Prostate gland (tissue), 2 donors: ENCODE measurements around the gene NOSIP. TPM values are rescaled to one million over a fixed set of nuclear protein-coding genes. Genes with fewer than 3 reads are reported as not detected.

Experiments
- DNase-seq: peaks from one replicate; pipeline ENCODE4 v3.0.0-alpha.2; 2019; ENCODE audit warnings: low spot score
- H3K27ac ChIP-seq, 2 donors: fragments of 200-600 bp; sonication (generic); 2 replicates each; pipeline ENCODE4 v1.5.1; 2017 to 2019
- H3K27me3 ChIP-seq: fragments of 200-600 bp; sonication (generic); replicated peaks from 2 replicates; pipeline ENCODE4 v1.5.1; 2019; ENCODE audit not compliant: insufficient read depth
- H3K36me3 ChIP-seq, 2 donors: fragments of 200-600 bp; sonication (generic); 1 replicate in 1 of 2; 2 replicates in 1 of 2; pipeline versions ENCODE4 v1.5.1 to v1.8.1; 2017 to 2019
- H3K4me1 ChIP-seq: fragments of 200-600 bp; sonication (generic); replicated peaks from 2 replicates; pipeline ENCODE4 v1.5.1; 2019
- H3K4me3 ChIP-seq, 2 donors: fragments of 200-600 bp; sonication (generic); 2 replicates each; pipeline ENCODE4 v1.5.1; 2017 to 2019
- H3K9me3 ChIP-seq: fragments of 200-600 bp; sonication (generic); 2 replicates; pipeline ENCODE4 v1.5.1; 2017
- CTCF ChIP-seq, 4 experiments: fragments of 200-600 bp in 2 of 4; fragments of 450-650 bp in 2 of 4; sonication (generic) in 2 of 4; IDR thresholded peaks; 1 replicate in 3 of 4; 2 replicates in 1 of 4; pipeline ENCODE4 v1.5.1; 2016 to 2019; ENCODE audit warnings: antibody characterized with exemption in 4 of 4, mild to moderate bottlenecking in 2 of 4, moderate library complexity in 2 of 4
- POLR2A ChIP-seq: fragments of 450-650 bp; IDR thresholded peaks from one replicate; pipeline ENCODE4 v1.6.1; 2016; ENCODE audit warnings: antibody characterized with exemption, mild to moderate bottlenecking
- POLR2AphosphoS5 ChIP-seq: sonication (generic); formaldehyde crosslinking; IDR thresholded peaks from one replicate; pipeline ENCODE4 v1.6.1; 2017; ENCODE audit warnings: antibody characterized with exemption
- WGBS: methylation state at CpG from one replicate; pipeline ENCODE4 v1.1.5; 2018; 5-methylcytosine and 5-hydroxymethylcytosine counted together
- intact Hi-C: fragments of 100-400 bp; cut with DNase I; formaldehyde crosslinking; loops from one replicate; pipeline ENCODE4 v1.14.2; 2022
- total RNA-seq, 2 donors: library from RNA; depleted of rRNA; stranded (reverse); fragments of >200 nt; gene quantifications; one replicate each; pipeline ENCODE4 v1.1.0, GENCODE V29; 2016

The NOSIP gene
- total RNA-seq, 2 donors from 2014 or later, result 62.9 to 91.7 TPM

- Histone ChIP-seq H3K4me1 (no peaks in the 10 kb centered on the region), H3K36me3 (no peaks in the 10 kb centered on the region), H3K9me3 (no peaks in the 10 kb centered on the region), H3K4me3 (no peak overlapping the region), H3K27me3 (no peaks in the 10 kb centered on the region), H3K27ac (no peak overlapping the region)
- intact Hi-C loops, result no loop called here
- WGBS, result 96% methylated on average over 13 of the region's 13 CpGs
- DNase-seq, result no peak
- TF ChIP-seq POLR2AphosphoS5 (no peak), CTCF (IDR thresholded peaks at IDR 0.05) (no peak), POLR2A (no peak)
Observed at GRCh38 chr19:49539192-49539952, 41.0 kb downstream of the NOSIP start.

GRCh38 chr19:49538643-49539042 is 41.7 kb downstream of the NOSIP start:
- 80% methylated on average over 5 of the region's 5 CpGs for WGBS
- Histone ChIP-seq H3K4me3 (no peak overlapping the region), H3K27ac (no peak overlapping the region), H3K4me1 (no peaks in the 10 kb centered on the region), H3K27me3 (no peaks in the 10 kb centered on the region), H3K9me3 (no peaks in the 10 kb centered on the region), H3K36me3 (no peaks in the 10 kb centered on the region)
- no peak for TF ChIP-seq POLR2AphosphoS5
- no peak for TF ChIP-seq POLR2A
- no peak for TF ChIP-seq CTCF (IDR thresholded peaks at IDR 0.05)
- DNase-seq, result no peak
- intact Hi-C loops, result no loop called here

- WGBS, result 89% methylated on average over 22 of the region's 22 CpGs
- Histone ChIP-seq H3K27ac (no peak overlapping the region), H3K27me3 (no peaks in the 10 kb centered on the region), H3K9me3 (no peaks in the 10 kb centered on the region), H3K4me3 (no peak overlapping the region), H3K36me3 (no peaks in the 10 kb centered on the region), H3K4me1 (no peaks in the 10 kb centered on the region)
- TF ChIP-seq CTCF (IDR thresholded peaks at IDR 0.05), result no peak
- TF ChIP-seq POLR2A, result no peak
- no peak for TF ChIP-seq POLR2AphosphoS5
- no peak for DNase-seq
- intact Hi-C loops, result no loop called here
Observed at GRCh38 chr19:49536921-49537462, 43.4 kb downstream of the NOSIP start.

- H3K27ac ChIP-seq, result no peak overlapping the region
- no peaks in the 10 kb centered on the region for H3K27me3 ChIP-seq
- no peaks in the 10 kb centered on the region for H3K9me3 ChIP-seq
- WGBS, result 78% methylated on average over 8 of the region's 8 CpGs
- no peaks in the 10 kb centered on the region for H3K36me3 ChIP-seq
- intact Hi-C loops, result no loop called here
- no peaks in the 10 kb centered on the region for H3K4me1 ChIP-seq
- no peak for DNase-seq
- H3K4me3 ChIP-seq, result no peak overlapping the region
- TF ChIP-seq POLR2AphosphoS5, result no peak
- no peak for TF ChIP-seq CTCF (IDR thresholded peaks at IDR 0.05)
- no peak for TF ChIP-seq POLR2A
Observed at GRCh38 chr19:49534632-49535385, 45.5 kb downstream of the NOSIP start.
